Ovary (tissue), 9 donors: ENCODE results near the gene ITGAD. TPM values are rescaled to one million over a fixed set of nuclear protein-coding genes. Genes with fewer than 3 reads are reported as not detected.

Experiments
- DNase-seq, 5 donors: peaks; one replicate each; pipeline ENCODE4 v3.0.0-alpha.2; 2019 to 2020
- H3K27ac ChIP-seq, 2 donors: fragments of 200-600 bp; one replicate each; pipeline versions ENCODE4 v1.5.1 to v1.8.0; 2019 to 2022
- H3K27me3 ChIP-seq: fragments of 200-600 bp; one replicate; pipeline ENCODE4 v1.8.0; 2022
- H3K36me3 ChIP-seq: fragments of 200-600 bp; sonication (generic); one replicate; pipeline ENCODE4 v1.5.1; 2019
- H3K4me1 ChIP-seq: one replicate; pipeline ENCODE4 v1.8.1; 2013; ENCODE audit warnings: mild to moderate bottlenecking, moderate library complexity; ENCODE audit not compliant: insufficient read depth
- H3K4me3 ChIP-seq: fragments of 200-600 bp; sonication (generic); one replicate; pipeline ENCODE4 v1.5.1; 2017
- H3K9me3 ChIP-seq, 2 donors: fragments of 200-600 bp in 1 of 2; sonication (generic) in 1 of 2; one replicate each; pipeline versions ENCODE4 v1.5.1 to v1.8.1; 2013 to 2019; ENCODE audit warnings: mild to moderate bottlenecking in 1 of 2, moderate library complexity in 1 of 2
- EP300 ChIP-seq: sonication (generic); formaldehyde crosslinking; IDR thresholded peaks from one replicate; pipeline ENCODE4 v1.6.1; 2017; ENCODE audit warnings: antibody characterized with exemption
- POLR2A ChIP-seq: fragments of 450-650 bp; IDR thresholded peaks from one replicate; pipeline ENCODE4 v1.6.1; 2017; ENCODE audit warnings: antibody characterized with exemption, mild to moderate bottlenecking, moderate library complexity
- whole genome bisulfite sequencing, 3 donors: extraction: QIAGEN DNeasy Blood & Tissue Kit in 1 of 3; methylation state at CpG; one replicate each; pipeline versions ENCODE4 v1.1.5 to v1.1.7; 2013 to 2017; 5-methylcytosine and 5-hydroxymethylcytosine counted together
- intact Hi-C, 4 donors: fragments of 100-400 bp; cut with DNase I; formaldehyde crosslinking; loops; one replicate each; pipeline versions ENCODE4 v1.11.0 to v1.15.1; 2022 to 2023
- polyA plus RNA-seq, 2 donors: library from polyadenylated mRNA; stranded (reverse); fragments of 200-250 nt in 1 of 2; fragments of 350-450 nt in 1 of 2; fragmentation: Illumina TruSeq in 1 of 2; extraction: RNeasy Lipid Tissue Mini Kit (QIAGEN cat#74804) in 1 of 2; gene quantifications; one replicate each; pipeline ENCODE4 v1.2.3, GENCODE V29; 2013 to 2014
- total RNA-seq, 7 donors: library from RNA; depleted of rRNA in 2 of 7; stranded (reverse); fragments of >200 nt in 2 of 7; fragmentation: NEBNext Ultra II Directional in 3 of 7; extraction: Animal tissue kit (Norgen Biotek cat#: 25700) in 3 of 7; gene quantifications; one replicate each; pipeline versions ENCODE4 v1.1.0 to v1.2.4, GENCODE V29; 2016 to 2023
- TF ChIP-seq, protein P1 (sequence below), 3 donors: fragments of 450-650 bp in 2 of 3; fragments of 200-600 bp in 1 of 3; IDR thresholded peaks; one replicate each; pipeline versions ENCODE4 v1.5.1 to v1.8.0; 2016 to 2022; ENCODE audit warnings: antibody characterized with exemption in 3 of 3, mild to moderate bottlenecking in 1 of 3
- donor health status: DM: no; HTN: no; CAD: no; lungs with moderate emphysema.
- donor health status: DM: no; HTN: no; CAD: no.
- donor health status: Bipolar disorder and iron deficiency.
- donor health status: DM: yes; HTN: yes; CAD: no.
- donor health status: DM: no; HTN: no; CAD: no.
- donor health status: DM: yes; HTN: yes; CAD: no.

The ITGAD gene
- total and polyA plus RNA-seq, 9 donors = 0.05 to 2.7 (median 0.13) TPM; not detected in 5

DNA sequence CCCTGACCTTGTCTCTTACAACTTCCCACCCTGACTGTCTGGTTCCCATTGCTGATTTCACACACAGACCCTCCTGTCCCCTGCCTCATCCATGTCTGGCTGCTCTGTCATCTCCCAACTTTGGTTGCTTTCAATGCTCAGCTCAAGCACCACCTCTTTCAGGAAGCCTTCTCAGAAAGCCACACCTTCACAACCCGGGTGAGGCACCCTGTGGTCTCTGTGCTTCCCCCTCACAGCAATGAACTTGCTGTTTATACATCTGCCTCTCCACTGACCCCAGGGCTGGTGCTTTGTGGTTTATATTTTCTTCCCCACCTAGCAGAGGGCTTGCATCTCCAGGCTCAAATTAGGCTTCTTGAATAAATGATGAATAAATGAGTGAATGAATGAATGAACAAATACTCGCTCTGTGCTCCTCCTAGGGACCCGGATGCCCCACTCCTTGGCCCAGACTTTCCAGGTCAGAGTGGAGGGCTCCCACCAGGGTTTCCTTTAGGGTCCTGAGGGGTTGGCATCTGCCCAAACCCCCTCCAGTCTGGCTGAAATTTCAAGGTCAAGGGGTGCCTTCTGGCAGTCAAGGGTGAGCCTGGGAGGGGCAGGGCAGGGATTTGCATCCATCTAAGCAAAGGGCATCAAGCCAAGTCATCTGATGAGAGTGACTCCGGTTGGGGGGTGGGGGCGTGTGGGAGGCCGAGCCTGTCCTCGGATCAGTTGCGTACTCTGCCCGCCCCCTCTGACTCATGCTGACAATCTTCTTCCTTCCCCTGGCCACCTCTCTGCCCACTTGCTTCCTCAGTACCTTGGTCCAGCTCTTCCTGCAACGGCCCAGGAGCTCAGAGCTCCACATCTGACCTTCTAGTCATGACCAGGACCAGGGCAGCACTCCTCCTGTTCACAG lies 38.5 kb upstream of the ITGAD start, which contains the start of gene ITGAX:
Gene ITGAX, plus strand, starts transcription at position 783 of the 898 bp plus-strand sequence. Its CDS starts 79 bp downstream, at position 862.
- H3K27ac ChIP-seq = no peak within 1 kb of the TSS
- H3K36me3 ChIP-seq = no peaks in the 10 kb centered on the region
- H3K9me3 ChIP-seq = no peaks in the 10 kb centered on the region
- no peak for TF ChIP-seq POLR2A
- TF ChIP-seq, protein P1, sequence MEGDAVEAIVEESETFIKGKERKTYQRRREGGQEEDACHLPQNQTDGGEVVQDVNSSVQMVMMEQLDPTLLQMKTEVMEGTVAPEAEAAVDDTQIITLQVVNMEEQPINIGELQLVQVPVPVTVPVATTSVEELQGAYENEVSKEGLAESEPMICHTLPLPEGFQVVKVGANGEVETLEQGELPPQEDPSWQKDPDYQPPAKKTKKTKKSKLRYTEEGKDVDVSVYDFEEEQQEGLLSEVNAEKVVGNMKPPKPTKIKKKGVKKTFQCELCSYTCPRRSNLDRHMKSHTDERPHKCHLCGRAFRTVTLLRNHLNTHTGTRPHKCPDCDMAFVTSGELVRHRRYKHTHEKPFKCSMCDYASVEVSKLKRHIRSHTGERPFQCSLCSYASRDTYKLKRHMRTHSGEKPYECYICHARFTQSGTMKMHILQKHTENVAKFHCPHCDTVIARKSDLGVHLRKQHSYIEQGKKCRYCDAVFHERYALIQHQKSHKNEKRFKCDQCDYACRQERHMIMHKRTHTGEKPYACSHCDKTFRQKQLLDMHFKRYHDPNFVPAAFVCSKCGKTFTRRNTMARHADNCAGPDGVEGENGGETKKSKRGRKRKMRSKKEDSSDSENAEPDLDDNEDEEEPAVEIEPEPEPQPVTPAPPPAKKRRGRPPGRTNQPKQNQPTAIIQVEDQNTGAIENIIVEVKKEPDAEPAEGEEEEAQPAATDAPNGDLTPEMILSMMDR (IDR thresholded peaks at IDR 0.05) = no peak
- no peak for TF ChIP-seq EP300
- 19 to 24% (median 24%) methylated on average over 10 of the region's 10 CpGs for WGBS, 3 donors
- no peak for DNase-seq
- H3K4me3 ChIP-seq = no peak within 1 kb of the TSS
- no peaks in the 10 kb centered on the region for H3K4me1 ChIP-seq
- no peaks in the 10 kb centered on the region for H3K27me3 ChIP-seq
- intact Hi-C loops = no loop called here

DNA sequence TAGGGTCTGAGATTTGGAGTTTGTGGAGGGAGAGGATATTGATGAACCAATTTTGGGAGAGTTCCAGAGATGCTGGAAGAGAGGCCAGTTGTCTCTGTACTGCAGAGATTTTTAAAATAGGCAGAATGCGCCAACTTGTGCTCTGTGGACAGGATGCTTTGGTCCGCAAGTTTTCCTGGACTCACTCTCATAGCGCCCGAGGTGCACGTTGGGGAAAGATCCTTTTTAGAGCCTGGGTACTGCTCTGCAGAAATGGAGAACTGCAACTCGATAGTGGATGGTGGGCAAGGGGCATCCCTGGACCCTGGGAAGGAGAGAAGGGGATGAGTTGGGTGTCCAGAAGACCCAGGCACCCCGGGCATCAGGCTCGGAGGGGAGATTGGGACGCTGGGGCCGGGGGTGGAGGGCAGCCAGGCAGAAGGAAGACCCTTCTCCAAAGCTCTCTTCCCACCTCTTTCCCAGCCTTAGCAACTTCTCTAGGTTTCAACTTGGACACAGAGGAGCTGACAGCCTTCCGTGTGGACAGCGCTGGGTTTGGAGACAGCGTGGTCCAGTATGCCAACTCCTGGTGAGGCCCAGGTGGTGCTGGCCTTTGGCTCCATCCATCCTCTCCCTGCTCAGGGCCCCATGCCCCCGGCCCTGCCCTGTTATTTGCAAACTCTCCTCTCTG lies 37.6 kb upstream of the ITGAD start:
- intact Hi-C loops = no loop called here
- DNase-seq = no peak
- H3K4me3 ChIP-seq = no peak overlapping the region
- no peaks in the 10 kb centered on the region for H3K27me3 ChIP-seq
- no peaks in the 10 kb centered on the region for H3K9me3 ChIP-seq
- TF ChIP-seq, protein P1 (IDR thresholded peaks at IDR 0.05) = no peak
- TF ChIP-seq EP300 = no peak
- no peak for TF ChIP-seq POLR2A
- WGBS, 3 donors = 71 to 80% (median 74%) methylated on average over 14 of the region's 14 CpGs
- H3K4me1 ChIP-seq = no peaks in the 10 kb centered on the region
- no peaks in the 10 kb centered on the region for H3K36me3 ChIP-seq
- H3K27ac ChIP-seq = no peak overlapping the region

- intact Hi-C loops = no loop called here
- DNase-seq = no peak
- Histone ChIP-seq H3K36me3 (no peaks in the 10 kb centered on the region), H3K4me1 (no peaks in the 10 kb centered on the region), H3K27me3 (no peaks in the 10 kb centered on the region), H3K9me3 (no peaks in the 10 kb centered on the region), H3K27ac (no peak overlapping the region), H3K4me3 (no peak overlapping the region)
- TF ChIP-seq, protein P1 (IDR thresholded peaks at IDR 0.05) = no peak
- no peak for TF ChIP-seq EP300
- TF ChIP-seq POLR2A = no peak
- WGBS, 3 donors = 58 to 60% (median 60%) methylated on average over 23 to 28 of the region's 28 CpGs
These were observed 36.4 kb upstream of the ITGAD start for GRCh38 chr16:31356566-31357323.

DNA sequence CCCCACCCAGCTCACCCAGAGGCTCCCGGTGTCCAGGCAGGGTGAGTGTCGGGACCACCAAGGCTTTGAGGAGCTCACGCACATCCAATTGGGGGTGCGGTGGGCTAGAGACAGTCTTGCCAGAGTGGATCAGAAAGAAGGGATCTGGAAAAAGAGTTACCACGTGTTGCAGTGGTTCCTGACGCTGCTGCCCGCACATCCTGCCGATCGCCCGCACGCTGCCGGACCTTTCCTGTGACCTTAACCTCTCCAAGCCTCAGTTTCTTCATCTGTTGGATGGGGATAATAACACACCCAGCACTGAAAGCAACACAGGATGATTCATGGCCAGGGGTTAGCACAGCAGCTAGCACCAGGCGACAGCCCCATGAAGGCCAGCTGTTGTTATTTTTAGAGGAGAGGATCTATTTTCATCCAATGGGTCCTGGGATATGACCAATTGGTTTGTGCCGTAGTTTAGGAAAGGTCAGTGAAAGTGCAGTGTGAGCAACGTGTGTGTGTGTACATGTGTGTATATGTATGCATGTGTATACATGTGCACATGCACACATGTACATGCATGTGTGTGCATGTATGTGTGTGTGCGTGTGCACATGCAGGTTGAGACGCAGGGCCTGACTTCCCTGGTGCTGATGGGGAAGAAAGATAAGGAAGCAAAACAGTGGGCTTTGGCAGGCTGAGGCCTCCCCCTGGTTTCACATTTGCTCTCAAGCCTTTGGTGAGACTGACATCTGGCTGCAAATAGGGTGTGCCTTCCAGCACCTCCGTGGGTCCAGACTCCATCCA lies 35.6 kb upstream of the ITGAD start:
- WGBS, 3 donors = 56 to 70% (median 63%) methylated on average over 18 of the region's 18 CpGs
- no peak overlapping the region for H3K4me3 ChIP-seq

More for the DNA sequence above, 35.6 kb upstream of the ITGAD start:
- H3K4me1 ChIP-seq = no peaks in the 10 kb centered on the region
- no peaks in the 10 kb centered on the region for H3K27me3 ChIP-seq
- no peak overlapping the region for H3K27ac ChIP-seq
- intact Hi-C loops = no loop called here
- DNase-seq = no peak
- no peaks in the 10 kb centered on the region for H3K9me3 ChIP-seq
- no peak for TF ChIP-seq EP300
- TF ChIP-seq POLR2A = no peak
- TF ChIP-seq, protein P1 (IDR thresholded peaks at IDR 0.05) = no peak
- H3K36me3 ChIP-seq = no peaks in the 10 kb centered on the region
